H9 (cell line): ENCODE results near the gene BOD1L1. TPM values are rescaled to one million over a fixed set of nuclear protein-coding genes. Genes with fewer than 3 reads are reported as not detected.

Experiments
- DNase-seq: peaks from one replicate; pipeline ENCODE4 v3.0.0-alpha.2; 2017
- H2AFZ ChIP-seq: one replicate; pipeline ENCODE4 v1.6.1; 2013; ENCODE audit warnings: mild to moderate bottlenecking, low read length, control low read depth, moderate library complexity
- H2AK5ac ChIP-seq: 2 replicates; pipeline ENCODE4 v1.6.1; 2013; ENCODE audit warnings: low read length, control low read depth, mixed read lengths; ENCODE audit not compliant: insufficient read length
- H2BK120ac ChIP-seq: one replicate; pipeline ENCODE4 v1.6.1; 2013; ENCODE audit warnings: low read depth, mild to moderate bottlenecking, low read length, control low read depth, inconsistent platforms; ENCODE audit not compliant: poor library complexity, severe bottlenecking
- H2BK12ac ChIP-seq: 2 replicates; pipeline ENCODE4 v1.6.1; 2013; ENCODE audit warnings: low read length, control low read depth, mixed read lengths, low read depth; ENCODE audit not compliant: insufficient read length
- H2BK15ac ChIP-seq: 2 replicates; pipeline ENCODE4 v1.6.1; 2013; ENCODE audit warnings: low read depth, low read length, control low read depth
- H2BK20ac ChIP-seq: one replicate; pipeline ENCODE4 v1.6.1; 2013; ENCODE audit warnings: low read depth, mild to moderate bottlenecking, low read length, control low read depth, inconsistent platforms; ENCODE audit not compliant: poor library complexity, severe bottlenecking
- H2BK5ac ChIP-seq: 2 replicates; pipeline ENCODE4 v1.6.1; 2013; ENCODE audit warnings: low read length, control low read depth, mixed read lengths; ENCODE audit not compliant: insufficient read length
- H3K14ac ChIP-seq: 2 replicates; pipeline ENCODE4 v1.6.1; 2013; ENCODE audit warnings: low read length, control low read depth; ENCODE audit not compliant: insufficient read depth
- H3K18ac ChIP-seq: 2 replicates; pipeline ENCODE4 v1.6.1; 2013; ENCODE audit warnings: low read depth, mild to moderate bottlenecking, mixed read lengths, low read length, control low read depth; ENCODE audit not compliant: insufficient read length
- H3K23ac ChIP-seq: 2 replicates; pipeline ENCODE4 v1.6.1; 2013; ENCODE audit warnings: low read length, control low read depth, mixed read lengths, low read depth; ENCODE audit not compliant: insufficient read length
- H3K23me2 ChIP-seq: 2 replicates; pipeline ENCODE4 v1.6.1; 2013; ENCODE audit warnings: low read depth, mild to moderate bottlenecking, mixed read lengths, low read length, control low read depth; ENCODE audit not compliant: insufficient read length, poor library complexity, severe bottlenecking
- H3K27ac ChIP-seq: 2 replicates; pipeline ENCODE4 v1.5.1; 2013; ENCODE audit warnings: low read length, control low read depth, mixed read lengths, low read depth; ENCODE audit not compliant: insufficient read length
- H3K27me3 ChIP-seq: 2 replicates; pipeline ENCODE4 v1.6.1; 2013; ENCODE audit warnings: low read length, control low read depth, inconsistent platforms; ENCODE audit not compliant: insufficient read depth
- H3K4ac ChIP-seq: 2 replicates; pipeline ENCODE4 v1.6.1; 2013; ENCODE audit warnings: low read depth, mild to moderate bottlenecking, control low read depth, inconsistent platforms, low read length, moderate library complexity
- H3K4me1 ChIP-seq: 2 replicates; pipeline ENCODE4 v1.6.1; 2013; ENCODE audit warnings: low read length, control low read depth, inconsistent platforms; ENCODE audit not compliant: insufficient read depth
- H3K4me2 ChIP-seq: 2 replicates; pipeline ENCODE4 v1.6.1; 2013; ENCODE audit warnings: low read length, control low read depth, mixed read lengths; ENCODE audit not compliant: insufficient read length, insufficient read depth
- H3K56ac ChIP-seq: 2 replicates; pipeline ENCODE4 v1.6.1; 2013; ENCODE audit warnings: low read depth, mild to moderate bottlenecking, mixed read lengths, low read length, control low read depth; ENCODE audit not compliant: insufficient read length
- H3K79me1 ChIP-seq: 2 replicates; pipeline ENCODE4 v1.6.1; 2013; ENCODE audit warnings: low read depth, mild to moderate bottlenecking, moderate library complexity, low read length, control low read depth, inconsistent platforms; ENCODE audit not compliant: insufficient read depth, poor library complexity, severe bottlenecking
- H3K79me2 ChIP-seq: 2 replicates; pipeline ENCODE4 v1.6.1; 2013; ENCODE audit warnings: low read length, control low read depth, inconsistent platforms; ENCODE audit not compliant: insufficient read depth
- H3K9ac ChIP-seq: 2 replicates; pipeline ENCODE4 v1.6.1; 2013; ENCODE audit warnings: low read length, control low read depth, mixed read lengths; ENCODE audit not compliant: insufficient read length; ENCODE audit errors: extremely low read depth
- H3K9me3 ChIP-seq: one replicate; pipeline ENCODE4 v1.6.1; 2013; ENCODE audit warnings: low read depth, low read length, inconsistent platforms; ENCODE audit not compliant: control insufficient read depth
- H3T11ph ChIP-seq: one replicate; pipeline ENCODE4 v1.6.1; 2013; ENCODE audit warnings: mild to moderate bottlenecking, low read length, control low read depth, inconsistent platforms
- H4K20me1 ChIP-seq: one replicate; pipeline ENCODE4 v1.6.1; 2013; ENCODE audit not compliant: control insufficient read depth, insufficient read length, insufficient read depth
- H4K5ac ChIP-seq: 2 replicates; pipeline ENCODE4 v1.6.1; 2013; ENCODE audit warnings: low read depth, mild to moderate bottlenecking, mixed read lengths, low read length, control low read depth; ENCODE audit not compliant: insufficient read length
- H4K8ac ChIP-seq: replicated peaks from 2 replicates; pipeline ENCODE4 v1.6.1; 2013; ENCODE audit warnings: low read length, control low read depth, mixed read lengths, low read depth; ENCODE audit not compliant: insufficient read length
- H4K91ac ChIP-seq: 2 replicates; pipeline ENCODE4 v1.6.1; 2013; ENCODE audit warnings: low read depth, mild to moderate bottlenecking, moderate library complexity, mixed read lengths, low read length, control low read depth; ENCODE audit not compliant: insufficient read length
- H3K27ac Mint-ChIP-seq, 3 experiments: 2 replicates in 2 of 3; 3 replicates in 1 of 3; pipeline ENCODE4 v1.8.0; 2020 to 2021; ENCODE audit warnings: mixed read lengths in 3 of 3, mild to moderate bottlenecking in 1 of 3, moderate library complexity in 1 of 3
- H3K27me3 Mint-ChIP-seq: 2 replicates; pipeline ENCODE4 v1.8.0; 2021; ENCODE audit warnings: low read depth, mild to moderate bottlenecking, moderate library complexity, mixed read lengths
- H3K36me3 Mint-ChIP-seq, 3 experiments: 2 replicates in 2 of 3; 3 replicates in 1 of 3; pipeline ENCODE4 v1.8.0; 2020 to 2021; ENCODE audit warnings: low read depth in 3 of 3, mixed read lengths in 3 of 3; ENCODE audit not compliant: insufficient read depth in 1 of 3
- H3K4me1 Mint-ChIP-seq, 2 experiments: 2 replicates each; pipeline ENCODE4 v1.8.0; 2020; ENCODE audit warnings: mixed read lengths in 2 of 2
- H3K4me3 Mint-ChIP-seq, 2 experiments: 2 replicates in 1 of 2; 3 replicates in 1 of 2; pipeline ENCODE4 v1.8.0; 2020 to 2021; ENCODE audit warnings: mild to moderate bottlenecking in 2 of 2, mixed read lengths in 2 of 2, moderate library complexity in 1 of 2
- H3K9me3 Mint-ChIP-seq, 2 experiments: 2 replicates in 1 of 2; 3 replicates in 1 of 2; pipeline ENCODE4 v1.8.0; 2020; ENCODE audit warnings: mild to moderate bottlenecking in 2 of 2, mixed read lengths in 2 of 2, moderate library complexity in 1 of 2
- CTCF ChIP-seq: fragments of 200-600 bp; sonication (generic); conservative IDR thresholded peaks from 3 replicates; pipeline ENCODE4 v1.8.0; 2021; ENCODE audit warnings: antibody characterized with exemption, mild to moderate bottlenecking
- WGBS: extraction: QIAGEN DNeasy Blood & Tissue Kit; methylation state at CpG from one replicate; pipeline ENCODE4 v1.1.7; 2013; ENCODE audit warnings: missing lambda C conversion rate, low lambda C conversion rate, mixed read lengths; ENCODE audit not compliant: insufficient read length; ENCODE audit errors: extremely low coverage; 5-methylcytosine and 5-hydroxymethylcytosine counted together
- total RNA-seq: library from RNA; stranded (reverse); gene quantifications from 2 replicates; pipeline ENCODE4 v1.2.1, GENCODE V29; 2021

Gene BOD1L1
- total RNA-seq, 1 experiment from 2014 or later, result 37.8 TPM

GRCh38 chr4:13611283-13611842 is 16.2 kb downstream of the BOD1L1 start:
- no peak overlapping the region for H3K56ac ChIP-seq
- H2BK20ac ChIP-seq, result no peak overlapping the region
- no peak overlapping the region for H2BK120ac ChIP-seq
- H3K14ac ChIP-seq, result no peak overlapping the region
- H3K18ac ChIP-seq, result no peak overlapping the region
- no peaks in the 10 kb centered on the region for H3K9me3 ChIP-seq
- H4K5ac ChIP-seq, result no peak overlapping the region
- H2AK5ac ChIP-seq, result no peak overlapping the region
- no peaks in the 10 kb centered on the region for H4K20me1 ChIP-seq
- H3K4me2 ChIP-seq, result no peak overlapping the region
- H3T11ph ChIP-seq, result no peak overlapping the region
- H4K8ac ChIP-seq, result no peak overlapping the region
- no peak for TF ChIP-seq CTCF
- no peak overlapping the region for H3K4ac ChIP-seq
- H2BK15ac ChIP-seq, result no peak overlapping the region
- H3K4me1 Mint-ChIP-seq, result no peaks in the 10 kb centered on the region
- no peak overlapping the region for H2BK5ac ChIP-seq
- DNase-seq, result no peak
- no peaks in the 10 kb centered on the region for H3K27me3 Mint-ChIP-seq
- H3K79me1 ChIP-seq, result no peaks in the 10 kb centered on the region
- H3K36me3 Mint-ChIP-seq, result peaks cover 9 to 71% (median 61%) of the 10 kb centered on the region in 3 experiments; a peak in 6 of 7 replicates
- H3K27me3 ChIP-seq, result no peaks in the 10 kb centered on the region
- no peaks in the 10 kb centered on the region for H3K79me2 ChIP-seq
- H3K27ac ChIP-seq, result no peak overlapping the region
- H3K4me1 ChIP-seq, result no peaks in the 10 kb centered on the region
- no peak overlapping the region for H4K91ac ChIP-seq
- no peak overlapping the region for H3K27ac Mint-ChIP-seq
- H3K23me2 ChIP-seq, result no peaks in the 10 kb centered on the region
- H3K23ac ChIP-seq, result no peak overlapping the region
- H3K4me3 Mint-ChIP-seq, result no peak overlapping the region
- H3K9ac ChIP-seq, result no peak overlapping the region
- no peaks in the 10 kb centered on the region for H3K9me3 Mint-ChIP-seq
- H2BK12ac ChIP-seq, result no peak overlapping the region
- no CpG with 5 or more reads among the region's 3 CpGs for WGBS
- no peak overlapping the region for H2AFZ ChIP-seq
